ENCODE results near the gene KLF9.

KLF9 gene

DNA sequence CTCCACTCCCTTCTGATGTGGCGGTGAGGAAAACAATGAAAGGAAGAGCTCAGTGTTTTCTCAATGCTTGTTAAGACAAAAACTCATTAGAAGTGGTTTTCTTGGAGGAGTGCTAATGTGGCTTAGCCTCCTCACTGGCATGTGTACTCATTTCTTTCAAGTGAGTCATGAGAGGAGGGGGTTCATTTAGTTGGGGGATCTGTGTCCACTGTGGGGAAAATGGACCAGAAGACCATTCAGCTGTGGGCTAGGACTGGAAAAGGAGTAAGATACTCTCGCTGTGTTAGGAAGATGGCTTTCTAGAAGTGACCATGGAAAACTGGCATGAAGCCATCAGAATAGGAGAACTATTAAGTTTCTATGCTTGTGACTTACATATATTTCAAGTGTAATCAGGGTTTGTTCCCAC is 23.5 kb downstream of the KLF9 start:
- TF ChIP-seq, protein P1, sequence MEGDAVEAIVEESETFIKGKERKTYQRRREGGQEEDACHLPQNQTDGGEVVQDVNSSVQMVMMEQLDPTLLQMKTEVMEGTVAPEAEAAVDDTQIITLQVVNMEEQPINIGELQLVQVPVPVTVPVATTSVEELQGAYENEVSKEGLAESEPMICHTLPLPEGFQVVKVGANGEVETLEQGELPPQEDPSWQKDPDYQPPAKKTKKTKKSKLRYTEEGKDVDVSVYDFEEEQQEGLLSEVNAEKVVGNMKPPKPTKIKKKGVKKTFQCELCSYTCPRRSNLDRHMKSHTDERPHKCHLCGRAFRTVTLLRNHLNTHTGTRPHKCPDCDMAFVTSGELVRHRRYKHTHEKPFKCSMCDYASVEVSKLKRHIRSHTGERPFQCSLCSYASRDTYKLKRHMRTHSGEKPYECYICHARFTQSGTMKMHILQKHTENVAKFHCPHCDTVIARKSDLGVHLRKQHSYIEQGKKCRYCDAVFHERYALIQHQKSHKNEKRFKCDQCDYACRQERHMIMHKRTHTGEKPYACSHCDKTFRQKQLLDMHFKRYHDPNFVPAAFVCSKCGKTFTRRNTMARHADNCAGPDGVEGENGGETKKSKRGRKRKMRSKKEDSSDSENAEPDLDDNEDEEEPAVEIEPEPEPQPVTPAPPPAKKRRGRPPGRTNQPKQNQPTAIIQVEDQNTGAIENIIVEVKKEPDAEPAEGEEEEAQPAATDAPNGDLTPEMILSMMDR (conservative IDR thresholded peaks at IDR 0.05), result no peak
- no peak for TF ChIP-seq ZFX (IDR thresholded peaks at IDR 0.05)

DNA sequence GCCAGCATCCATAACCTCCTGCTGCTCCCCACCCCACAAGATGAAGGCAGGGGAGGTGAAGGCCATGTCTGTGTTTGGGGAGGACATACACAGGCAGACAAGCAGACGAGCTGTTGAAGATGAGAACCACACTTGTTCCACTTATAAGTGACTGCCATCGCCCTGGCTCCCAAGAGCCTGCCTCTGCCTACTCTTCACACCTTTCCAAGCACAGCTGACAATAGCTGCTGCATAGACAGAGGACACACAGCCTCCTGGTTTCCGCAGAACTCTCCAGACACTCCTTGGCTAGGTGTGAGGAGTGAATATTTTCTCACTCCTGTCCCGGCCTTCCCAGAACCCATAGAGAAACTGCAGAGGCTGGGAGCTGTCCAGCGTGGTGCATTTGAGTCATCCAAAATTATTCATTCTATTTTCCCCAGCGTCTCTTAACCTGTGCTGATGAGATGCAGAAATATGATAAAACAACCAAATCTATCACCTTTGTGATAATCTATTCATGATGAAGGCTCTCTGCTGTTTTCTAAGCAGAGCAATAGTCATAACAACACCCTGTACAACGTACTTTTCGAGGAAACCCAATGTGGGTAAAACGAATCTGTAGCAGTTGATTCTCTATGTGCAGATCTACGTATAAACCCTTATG is 24.7 kb downstream of the KLF9 start:
- TF ChIP-seq, protein P1 (conservative IDR thresholded peaks at IDR 0.05), result no peak
- no peak for TF ChIP-seq ZFX (IDR thresholded peaks at IDR 0.05)
- H3K27ac ChIP-seq, result no peak overlapping the region

More for the DNA sequence above, 23.5 kb downstream of the KLF9 start:
- H3K27ac ChIP-seq, result no peak overlapping the region

DNA sequence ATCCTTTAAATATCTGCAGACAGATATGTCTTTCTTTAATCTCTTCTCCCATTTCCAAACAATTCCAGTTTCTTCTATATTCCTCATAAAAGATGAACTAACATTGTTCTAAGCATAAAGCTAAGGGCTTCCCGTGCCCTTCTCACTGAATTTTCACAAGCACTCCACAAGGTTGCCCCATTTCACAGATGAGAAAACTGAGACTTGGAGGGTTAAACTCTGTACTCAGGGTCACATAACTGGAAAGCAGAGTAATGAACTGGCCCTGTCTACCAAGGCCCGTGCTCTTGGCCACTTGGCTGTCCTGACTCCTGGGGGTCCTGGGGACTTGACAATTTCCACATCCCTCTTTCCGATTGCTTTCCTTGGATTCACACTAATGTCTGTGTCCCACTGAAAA is 25.3 kb downstream of the KLF9 start:
- no peak overlapping the region for H3K27ac ChIP-seq
- TF ChIP-seq, protein P1 (conservative IDR thresholded peaks at IDR 0.05), result no peak
- TF ChIP-seq ZFX (IDR thresholded peaks at IDR 0.05), result no peak

DNA sequence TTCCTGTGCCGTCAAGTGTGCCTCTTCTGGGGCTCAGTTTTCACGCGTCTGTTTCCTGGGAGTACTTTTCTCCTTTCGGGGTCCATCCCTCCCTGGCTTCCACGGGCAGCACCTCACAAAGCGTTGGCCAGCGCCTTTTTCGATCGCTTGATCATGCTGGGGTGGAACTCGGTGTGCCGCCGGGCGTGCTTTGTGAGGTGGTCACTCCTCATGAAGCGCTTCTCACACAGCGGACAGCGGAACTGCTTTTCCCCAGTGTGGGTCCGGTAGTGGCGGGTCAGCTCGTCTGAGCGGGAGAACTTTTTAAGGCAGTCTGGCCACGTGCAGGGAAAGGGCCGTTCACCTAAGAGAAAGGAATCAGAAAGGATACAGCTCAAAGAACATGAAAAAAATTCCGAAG is 26.8 kb downstream of the KLF9 start:
- H3K27ac ChIP-seq, result no peak overlapping the region
- TF ChIP-seq, protein P1 (conservative IDR thresholded peaks at IDR 0.05), result no peak
- TF ChIP-seq ZFX (IDR thresholded peaks at IDR 0.05), result no peak

DNA sequence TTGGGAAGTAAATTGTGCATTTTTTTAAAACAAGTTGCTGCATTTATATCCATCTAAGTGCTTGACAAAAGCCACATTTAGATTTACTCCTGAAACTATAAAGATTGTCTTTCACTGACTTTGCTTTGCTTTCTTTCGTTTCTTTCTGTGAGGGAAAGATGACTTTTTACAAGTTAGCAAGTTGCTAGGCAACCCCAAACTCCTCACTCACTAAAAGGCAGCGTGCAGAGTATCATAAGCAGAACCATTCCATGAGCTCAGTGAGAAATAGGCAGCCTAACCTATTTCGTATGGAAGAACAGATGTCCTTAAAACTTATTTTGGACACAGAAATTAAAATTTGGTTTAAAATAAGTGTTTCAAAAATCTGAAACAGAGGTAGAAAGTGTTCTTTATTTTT is 29.0 kb downstream of the KLF9 start:
- H3K27ac ChIP-seq, result no peak overlapping the region
- no peak for TF ChIP-seq ZFX (IDR thresholded peaks at IDR 0.05)
- TF ChIP-seq, protein P1 (conservative IDR thresholded peaks at IDR 0.05), result no peak

DNA sequence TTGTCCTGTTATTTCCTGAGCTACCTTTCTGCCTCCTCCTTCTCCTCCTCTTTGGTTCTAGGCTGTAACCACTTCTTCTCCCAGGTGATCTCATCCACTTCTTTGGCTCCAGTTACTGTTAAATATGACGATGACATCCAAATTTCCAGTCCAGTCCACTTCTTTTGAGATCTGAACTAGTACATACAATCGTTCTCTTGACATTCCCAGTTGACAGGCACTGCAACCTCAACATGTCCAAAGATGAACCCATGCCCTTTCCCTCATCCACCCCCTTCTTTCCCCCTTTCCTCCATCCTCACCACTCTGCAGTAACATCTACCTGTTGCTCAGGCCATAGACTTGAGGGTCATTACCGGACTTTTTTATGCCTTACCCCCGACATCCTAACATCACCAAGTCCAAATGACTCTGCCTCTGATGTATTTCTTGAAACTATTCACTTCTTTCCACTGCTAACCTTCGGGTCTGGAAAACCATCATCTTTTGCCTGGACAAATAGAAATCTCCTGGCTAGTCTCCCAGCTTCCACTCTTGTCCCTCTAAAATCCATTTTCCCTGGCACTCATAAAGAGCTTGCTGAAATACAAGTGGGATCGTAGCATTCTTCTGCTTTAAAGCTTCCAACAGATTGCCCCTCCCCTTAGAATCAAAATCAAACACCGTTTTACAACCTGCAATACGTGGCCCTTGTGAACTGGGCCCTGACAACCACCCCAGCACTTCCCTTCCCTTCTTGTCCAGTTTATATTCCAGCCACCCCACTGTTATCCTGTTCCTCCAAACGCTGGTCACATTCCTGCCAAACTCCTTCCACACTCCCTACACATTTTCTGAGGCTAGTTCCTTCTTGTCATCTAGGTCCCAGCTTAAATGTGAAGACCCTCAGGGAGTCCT is 31.5 kb downstream of the KLF9 start:
- no peak overlapping the region for H3K27ac ChIP-seq

More for the DNA sequence above, 31.5 kb downstream of the KLF9 start:
- TF ChIP-seq, protein P1 (conservative IDR thresholded peaks at IDR 0.05), result no peak
- no peak for TF ChIP-seq ZFX (IDR thresholded peaks at IDR 0.05)
